Measurements from ENCODE around the gene OR13C8.

Gene OR13C8

GRCh38 chr9:104618104-104618503 is 49.1 kb downstream of the OR13C8 start, which contains the start of gene OR13C9:
OR13C9 (minus strand) TSS chr9:104618204; CDS start chr9:104618204, 0 bp downstream.
- DNase-seq: no peak

Data from 8988T (cell line).